Common myeloid progenitor, CD34-positive (primary cell): ENCODE results near the gene SLC41A1.

Experiments used
- CTCF ChIA-PET: fragments of 350-600 bp; sonication (Branson Sonifier 250); formaldehyde crosslinking; loops from one replicate; lab custom pipeline; 2021; ENCODE audit warnings: antibody characterized with exemption; lab: Charles Lee
- POLR2A ChIA-PET: fragments of 350-600 bp; sonication (Branson Sonifier 250); formaldehyde crosslinking; loops from one replicate; lab custom pipeline; 2021; ENCODE audit warnings: antibody characterized with exemption; lab: Charles Lee
- DNase-seq, 3 donors: peaks; one replicate each; pipeline versions ENCODE4 v3.0.0 to v3.0.0-alpha.2; 2013
- H3K27ac ChIP-seq, 2 experiments: 1 replicate in 1 of 2; 2 replicates in 1 of 2; pipeline ENCODE4 v1.7.0; 2013; ENCODE audit warnings: inconsistent platforms in 2 of 2, low read length in 2 of 2, mild to moderate bottlenecking in 2 of 2, low read depth in 1 of 2, moderate library complexity in 1 of 2; ENCODE audit not compliant: severe bottlenecking in 2 of 2, insufficient read depth in 1 of 2, poor library complexity in 1 of 2
- H3K27me3 ChIP-seq, 5 experiments: replicated peaks in 2 of 5; 1 replicate in 3 of 5; 2 replicates in 2 of 5; pipeline versions ENCODE4 v1.6.1 to v1.7.0; 2013; ENCODE audit warnings: low read length in 4 of 5, mild to moderate bottlenecking in 2 of 5, moderate library complexity in 2 of 5, inconsistent platforms in 1 of 5; ENCODE audit not compliant: insufficient read depth in 5 of 5, control insufficient read depth in 4 of 5
- H3K36me3 ChIP-seq, 4 experiments: 1 replicate in 2 of 4; 2 replicates in 2 of 4; pipeline versions ENCODE4 v1.6.1 to v1.7.0; 2013; ENCODE audit warnings: low read length in 3 of 4, control low read depth in 1 of 4, mild to moderate bottlenecking in 1 of 4; ENCODE audit not compliant: control insufficient read depth in 4 of 4, insufficient read depth in 4 of 4
- H3K4me1 ChIP-seq, 4 experiments: 1 replicate in 3 of 4; 2 replicates in 1 of 4; pipeline versions ENCODE4 v1.6.1 to v1.7.1; 2013; ENCODE audit warnings: low read length in 3 of 4, mild to moderate bottlenecking in 3 of 4, control low read depth in 1 of 4, inconsistent platforms in 1 of 4, moderate library complexity in 1 of 4; ENCODE audit not compliant: control insufficient read depth in 4 of 4, insufficient read depth in 4 of 4; ENCODE audit errors: control extremely low read depth in 1 of 4
- H3K4me3 ChIP-seq, 7 experiments: 1 replicate in 4 of 7; 2 replicates in 3 of 7; pipeline versions ENCODE4 v1.5.1 to v1.7.0; 2013; ENCODE audit warnings: mild to moderate bottlenecking in 7 of 7, low read length in 6 of 7, moderate library complexity in 6 of 7, inconsistent platforms in 2 of 7, low read depth in 2 of 7, control low read depth in 1 of 7; ENCODE audit not compliant: insufficient read depth in 4 of 7, control insufficient read depth in 1 of 7; ENCODE audit errors: extremely low read depth in 1 of 7
- H3K9me3 ChIP-seq, 5 experiments: 1 replicate in 4 of 5; 2 replicates in 1 of 5; pipeline versions ENCODE4 v1.6.1 to v1.7.1; 2013; ENCODE audit warnings: low read length in 4 of 5, mild to moderate bottlenecking in 2 of 5, inconsistent platforms in 1 of 5, low read depth in 1 of 5, moderate library complexity in 1 of 5; ENCODE audit not compliant: control insufficient read depth in 4 of 5, insufficient read depth in 2 of 5; ENCODE audit errors: control extremely low read depth in 1 of 5
- WGBS: methylation state at CpG from one replicate; pipeline ENCODE4 v1.1.5; 2013; ENCODE audit not compliant: insufficient coverage; 5-methylcytosine and 5-hydroxymethylcytosine counted together

SLC41A1 gene

GRCh38 chr1:205783904-205784303 lies 29.1 kb downstream of the SLC41A1 start:
- no peak for DNase-seq
- Histone ChIP-seq H3K36me3 (no peaks in the 10 kb centered on the region), H3K4me1 (peaks cover 0 to 7% (median 7%) of the 10 kb centered on the region in 4 experiments), H3K27me3 (no peaks in the 10 kb centered on the region), H3K27ac (no peak overlapping the region), H3K9me3 (no peaks in the 10 kb centered on the region), H3K4me3 (no peak overlapping the region)
- CTCF ChIA-PET = interaction anchor here (3.1 kb wide), 1 partner anchor 194 kb away, joined by 12 read pairs; no protein-coding TSS in a partner anchor
- POLR2A ChIA-PET = no interaction called here
- WGBS = 97% methylated on average over 4 of the region's 4 CpGs

- POLR2A ChIA-PET = no interaction called here
Observed at GRCh38 chr1:205783433-205783795, 29.6 kb downstream of the SLC41A1 start.

GRCh38 chr1:205782627-205783432 lies 30.2 kb downstream of the SLC41A1 start:
- Histone ChIP-seq H3K4me3 (no peak overlapping the region), H3K9me3 (no peaks in the 10 kb centered on the region), H3K36me3 (no peaks in the 10 kb centered on the region), H3K27me3 (no peaks in the 10 kb centered on the region), H3K4me1 (peaks cover 3 to 16% (median 13%) of the 10 kb centered on the region in 4 experiments), H3K27ac (no peak overlapping the region)
- ChIA-PET CTCF (interaction anchor here (0.6 to 2.2 kb wide), 8 partner anchors 9 to 124 kb away, joined by 3 to 16 read pairs (median 4); no protein-coding TSS in a partner anchor), POLR2A (no interaction called here)
- WGBS = 100% methylated on average over 3 of the region's 4 CpGs
- peak in 2 of 3 donors; percentile 9 to 17 for DNase-seq

More at GRCh38 chr1:205783433-205783795, 29.6 kb downstream of the SLC41A1 start:
- Histone ChIP-seq H3K27ac (no peak overlapping the region), H3K36me3 (no peaks in the 10 kb centered on the region), H3K4me3 (no peak overlapping the region), H3K4me1 (peaks cover 0 to 10% (median 7%) of the 10 kb centered on the region in 4 experiments), H3K9me3 (no peaks in the 10 kb centered on the region), H3K27me3 (no peaks in the 10 kb centered on the region)
- CTCF ChIA-PET = interaction anchor here (0.8 to 2.2 kb wide), 4 partner anchors 9 to 123 kb away, joined by 3 to 16 read pairs (median 4); no protein-coding TSS in a partner anchor
- DNase-seq = no peak

GRCh38 chr1:205780335-205780734 lies 32.7 kb downstream of the SLC41A1 start:
- ChIA-PET POLR2A (no interaction called here), CTCF (interaction anchor here (0.7 kb wide), 1 partner anchor 11 kb away, joined by 4 read pairs; no protein-coding TSS in a partner anchor)
- Histone ChIP-seq H3K36me3 (no peaks in the 10 kb centered on the region), H3K27me3 (no peaks in the 10 kb centered on the region), H3K4me1 (peaks cover 5 to 24% (median 20%) of the 10 kb centered on the region in 4 experiments), H3K27ac (no peak overlapping the region), H3K4me3 (no peak overlapping the region), H3K9me3 (no peaks in the 10 kb centered on the region)
- 100% methylated on average over 3 of the region's 5 CpGs for WGBS
- no peak for DNase-seq

DNA sequence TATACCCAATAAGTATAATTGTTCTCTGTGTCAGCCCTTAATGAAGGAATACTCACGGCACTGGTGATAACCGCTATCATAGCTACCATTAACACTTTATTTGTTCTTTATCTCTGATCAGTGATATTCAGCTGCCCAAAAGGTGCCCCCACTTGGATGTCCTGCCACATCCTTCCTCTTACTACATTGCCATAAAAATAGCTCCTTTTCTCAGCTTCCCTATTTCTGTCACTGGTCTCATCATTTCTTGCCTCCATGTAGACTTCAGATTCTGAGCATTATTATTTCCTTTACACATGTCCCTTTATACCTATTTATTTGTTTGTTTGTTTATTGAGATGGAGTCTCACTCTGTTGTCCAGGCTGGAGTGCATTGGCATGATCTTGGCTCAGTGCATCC lies 35.0 kb downstream of the SLC41A1 start:
- Histone ChIP-seq H3K36me3 (no peaks in the 10 kb centered on the region), H3K27ac (no peak overlapping the region), H3K9me3 (no peaks in the 10 kb centered on the region), H3K4me3 (peak overlapping the region in 1 of 7 experiments; percentile 28), H3K4me1 (peaks cover 8 to 37% (median 30%) of the 10 kb centered on the region in 4 experiments), H3K27me3 (peaks cover 0 to 9% (median 0%) of the 10 kb centered on the region in 5 experiments)
- 10% methylated on average over 2 of the region's 2 CpGs for WGBS
- peak; percentile 40 to 86 (median 80) for DNase-seq
- ChIA-PET CTCF (interaction anchor here (1.2 to 1.5 kb wide), 3 partner anchors 12 to 32 kb away, joined by 3 to 5 read pairs (median 4); no protein-coding TSS in a partner anchor), POLR2A (interaction anchor here (0.6 to 0.7 kb wide), 2 partner anchors 13 to 146 kb away, joined by 3 to 4 read pairs; partner anchors contain the start of gene ELK4)

DNA sequence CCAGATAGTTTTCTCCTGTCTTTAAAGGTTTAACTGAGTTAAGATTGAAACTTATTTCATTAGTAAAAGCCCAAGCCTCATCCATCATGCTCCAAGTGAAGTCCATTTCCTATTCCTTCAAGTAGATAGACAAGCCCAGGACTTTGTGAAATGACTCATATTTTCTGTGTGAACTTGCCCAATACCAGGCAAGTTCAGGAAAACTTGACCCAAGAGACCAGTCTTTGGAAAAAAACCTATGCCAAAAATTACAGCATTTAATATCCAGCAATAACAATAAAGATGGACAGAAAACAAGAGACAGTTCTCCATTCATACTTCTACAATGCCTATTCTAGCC lies 37.3 kb downstream of the SLC41A1 start:
- Histone ChIP-seq H3K9me3 (no peaks in the 10 kb centered on the region), H3K4me1 (peaks cover 8 to 31% (median 23%) of the 10 kb centered on the region in 4 experiments), H3K27ac (no peak overlapping the region), H3K4me3 (peak overlapping the region in 6 of 7 experiments; percentile 75 to 92 (median 88)), H3K27me3 (peaks cover 0 to 9% (median 0%) of the 10 kb centered on the region in 5 experiments), H3K36me3 (no peaks in the 10 kb centered on the region)
- ChIA-PET CTCF (interaction anchor here (1.0 to 1.3 kb wide), 2 partner anchors 10 to 16 kb away, joined by 3 to 8 read pairs; no protein-coding TSS in a partner anchor), POLR2A (interaction anchor here (2.5 kb wide), 1 partner anchor 26 kb away, joined by 7 read pairs; no protein-coding TSS in a partner anchor)
- no peak for DNase-seq
